ENCODE data around the gene ANKFN1.

GRCh38 chr17:56114469-56114868, 38.8 kb upstream of the ANKFN1 start:
- TF ChIP-seq CTCF (IDR thresholded peaks at IDR 0.05) (no peak), POLR2A (IDR thresholded peaks at IDR 0.05) (no peak)
